AG08396 (cell line): ENCODE results near the gene MANEA.
"Not testable (repeated sequence)": the region's sequence is repeated elsewhere in the genome, so short reads cannot be mapped to it uniquely, and the experiment has no call there.

Source experiments
- DNase-seq: peaks from one replicate; pipeline ENCODE4 v3.0.0; 2012; ENCODE audit warnings: low spot score, mixed read lengths

The MANEA gene

GRCh38 chr6:95577304-95578105 lies at the start of gene MANEA:
Gene MANEA, plus strand, starts transcription at chr6:95577535. Its CDS starts 8,905 bp downstream, at chr6:95586440.
- DNase-seq, result peak; percentile 89

DNA sequence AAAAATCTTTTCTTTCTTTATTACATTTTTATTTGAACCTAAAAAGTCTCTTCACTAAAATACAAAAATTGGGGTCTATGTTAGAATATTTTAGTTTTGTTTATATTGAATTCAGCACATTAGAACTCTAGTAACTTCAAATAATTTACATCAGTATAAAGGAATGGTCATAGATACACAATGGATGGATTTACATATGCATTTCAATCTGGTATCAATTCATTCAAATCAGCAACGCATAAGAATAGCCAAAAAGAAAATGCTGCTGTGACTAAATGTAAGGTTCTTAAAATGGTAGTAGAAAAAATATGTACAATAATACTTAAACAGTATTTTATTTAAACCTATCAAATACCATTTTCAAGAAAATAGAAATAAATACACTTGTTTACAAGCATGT lies 47.6 kb upstream of the MANEA start:
- no peak for DNase-seq

DNA sequence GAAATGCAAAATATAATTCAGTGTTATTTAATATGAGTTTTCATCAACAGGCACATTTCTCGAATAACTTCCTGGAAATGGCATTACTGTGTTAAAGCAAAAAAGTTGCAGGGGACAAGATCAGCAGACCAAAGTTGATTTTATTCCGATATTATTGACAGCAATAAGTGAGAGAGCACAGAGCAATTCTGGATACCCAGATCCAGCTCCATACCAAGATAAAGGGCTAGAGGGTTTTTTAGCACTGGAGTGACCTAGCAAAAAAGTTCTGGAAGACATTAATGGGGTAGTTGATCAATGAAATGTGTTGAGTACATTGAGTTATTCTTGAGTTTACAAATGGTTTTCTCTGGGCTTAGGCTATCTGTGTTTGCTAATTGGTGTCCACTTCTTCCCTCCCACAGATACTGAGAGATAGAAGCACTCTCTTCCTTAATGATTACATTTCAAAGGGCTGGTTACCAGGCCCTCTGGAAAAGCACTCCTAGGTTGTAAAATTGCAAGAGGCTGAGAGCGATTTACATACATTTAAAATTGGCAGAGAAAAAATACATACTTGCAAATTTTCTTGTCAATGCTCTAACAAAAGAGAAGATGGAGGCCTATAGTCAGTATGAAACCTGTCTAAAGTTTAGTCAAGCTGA lies 47.0 kb upstream of the MANEA start:
- DNase-seq, result no peak

DNA sequence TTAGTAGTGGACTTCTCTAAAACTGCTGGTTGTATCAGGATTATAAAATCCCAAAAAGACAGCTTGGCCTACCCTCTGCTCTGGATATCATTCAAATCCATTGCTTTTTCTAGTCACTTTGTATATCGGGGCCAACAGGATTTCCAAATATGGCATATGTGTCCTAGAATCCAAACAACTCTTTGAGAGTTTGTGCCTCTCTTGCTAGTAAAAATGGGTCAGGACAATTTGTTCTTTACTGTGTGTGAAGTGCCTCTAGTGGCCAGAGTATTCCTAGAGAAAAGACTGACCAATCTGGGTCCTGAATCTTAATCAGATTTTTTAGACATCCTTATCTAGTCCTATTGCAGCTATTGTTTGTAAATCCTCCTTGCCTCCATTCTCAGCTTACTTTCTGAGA lies 33.5 kb upstream of the MANEA start:
- no peak for DNase-seq

GRCh38 chr6:95544517-95545225 lies 32.7 kb upstream of the MANEA start:
- DNase-seq, result no peak

GRCh38 chr6:95545226-95545625 lies 32.1 kb upstream of the MANEA start:
- DNase-seq, result no peak

- no peak for DNase-seq
Measured at GRCh38 chr6:95545686-95546085, 31.6 kb upstream of the MANEA start.

DNA sequence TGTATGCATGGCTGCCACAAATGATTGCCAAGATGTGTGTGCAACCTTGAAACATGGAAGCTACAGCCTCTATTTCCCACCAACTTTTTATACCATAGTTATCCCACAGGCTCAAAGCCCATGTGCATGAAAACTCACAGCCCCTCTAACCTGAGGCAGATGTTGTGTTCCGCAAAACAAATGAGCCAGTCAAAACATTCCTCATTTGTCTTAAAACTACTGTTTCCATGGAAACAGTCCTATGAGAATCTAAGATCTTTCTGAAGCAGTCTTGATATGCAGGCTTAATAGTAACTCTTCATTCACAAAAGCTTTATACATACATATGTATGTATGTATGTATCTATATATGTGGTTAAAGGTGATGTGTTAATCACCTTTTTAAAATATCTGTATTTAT lies 31.2 kb upstream of the MANEA start:
- DNase-seq, result no peak

DNA sequence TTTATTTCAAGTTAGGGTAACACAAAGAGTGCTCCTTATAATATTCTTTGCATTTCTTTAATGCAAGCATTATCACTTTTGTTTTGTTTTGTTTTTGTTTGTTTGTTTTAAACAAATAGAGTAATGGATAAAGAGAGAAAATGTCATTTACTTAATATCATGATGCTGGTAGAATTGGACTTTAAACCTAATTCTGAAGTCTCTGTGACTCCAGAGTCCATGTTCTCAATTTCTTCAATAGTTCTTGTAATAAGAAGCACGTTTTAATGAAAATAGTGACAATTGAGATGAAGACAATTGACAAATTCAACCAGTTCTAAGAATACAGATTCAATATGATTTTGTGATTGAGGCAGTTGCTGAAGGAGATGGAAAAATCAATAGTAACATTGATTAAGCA lies 30.3 kb upstream of the MANEA start:
- no peak for DNase-seq

GRCh38 chr6:95548188-95548786 lies 29.0 kb upstream of the MANEA start:
- DNase-seq, result no peak

- no peak for DNase-seq
Measured at GRCh38 chr6:95551678-95552324, 25.5 kb upstream of the MANEA start.

- no peak for DNase-seq
Measured at GRCh38 chr6:95553880-95554279, 23.5 kb upstream of the MANEA start.

- not testable (repeated sequence) for DNase-seq
Measured at GRCh38 chr6:95560956-95561355, 16.4 kb upstream of the MANEA start.

- DNase-seq, result no peak
Measured at GRCh38 chr6:95569560-95569959, 7.8 kb upstream of the MANEA start.

GRCh38 chr6:95572098-95572497 lies 5.2 kb upstream of the MANEA start:
- no peak for DNase-seq

- peak; percentile 17 for DNase-seq
Measured at GRCh38 chr6:95574811-95575210, 2.5 kb upstream of the MANEA start.

- DNase-seq, result no peak
Measured at GRCh38 chr6:95576218-95576997, 927 bp upstream of the MANEA start.

DNA sequence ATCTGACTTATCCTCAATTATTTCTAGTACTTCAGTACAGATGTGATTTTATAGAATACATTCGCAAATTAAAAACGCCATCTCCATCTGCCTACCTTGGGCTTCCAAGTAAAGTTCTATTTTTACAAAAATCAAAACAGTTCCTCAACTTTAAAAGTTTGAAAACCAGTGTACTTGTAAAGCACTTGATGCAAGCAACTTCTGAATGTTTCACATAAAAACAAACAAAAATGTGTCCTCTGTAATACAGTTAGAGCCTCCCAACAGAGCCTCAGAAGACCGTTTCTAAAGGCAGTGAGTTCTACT lies 384 bp upstream of the MANEA start:
- DNase-seq, result no peak

GRCh38 chr6:95578106-95578410 lies 723 bp downstream of the MANEA start:
- no peak for DNase-seq

GRCh38 chr6:95581073-95581472 lies 3.7 kb downstream of the MANEA start:
- DNase-seq, result no peak

DNA sequence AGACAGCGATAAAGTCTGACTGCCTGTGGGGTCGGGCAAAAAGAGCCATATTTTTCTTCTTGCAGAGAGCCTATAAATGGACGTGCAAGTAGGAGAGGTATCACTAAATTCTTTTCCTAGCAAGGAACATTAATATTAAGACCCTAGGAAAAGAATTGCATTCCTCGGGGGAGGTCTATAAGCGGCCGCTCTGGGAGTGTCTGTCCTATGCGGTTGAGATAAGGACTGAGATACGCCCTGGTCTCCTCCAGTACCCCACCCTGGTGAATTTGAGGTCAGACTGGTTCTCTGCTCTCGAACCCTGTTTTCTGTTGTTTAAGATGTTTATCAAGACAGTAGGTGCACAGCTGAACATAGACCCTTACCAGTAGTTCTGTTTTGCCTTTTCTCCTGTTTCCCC lies 6.9 kb downstream of the MANEA start:
- DNase-seq, result not testable (repeated sequence)

- no peak for DNase-seq
Measured at GRCh38 chr6:95587989-95588388, 10.7 kb downstream of the MANEA start.
